H1 (cell line): Measurements from ENCODE around the gene CDK2. TPM values are rescaled to one million over a fixed set of nuclear protein-coding genes. Genes with fewer than 3 reads are reported as not detected.
A peak's percentile ranks its signal among the peaks of the same experiment; 100 is the strongest.

Experiments
- CTCF ChIA-PET: fragments of 300-600 bp; sonication (Branson Sonifier 250); formaldehyde crosslinking; loops from one replicate; lab custom pipeline; 2021; ENCODE audit not compliant: partially characterized antibody; lab: Charles Lee
- POLR2A ChIA-PET: fragments of 300-600 bp; sonication (Branson Sonifier 250); formaldehyde crosslinking; loops from one replicate; lab custom pipeline; 2021; ENCODE audit warnings: inconsistent platforms; ENCODE audit not compliant: partially characterized antibody; lab: Charles Lee
- DNase-seq, 2 experiments: peaks; one replicate each; pipeline versions ENCODE4 v3.0.0 to v3.0.0-alpha.2; 2010 to 2022; ENCODE audit warnings: low spot score in 2 of 2, low read depth in 1 of 2, mixed read lengths in 1 of 2
- FAIRE-seq: peaks from 2 replicates; lab custom pipeline; 2011; peaks lifted over from hg19 to GRCh38; lab: Jason Lieb, UNC
- H2AFZ ChIP-seq: 2 replicates; pipeline ENCODE4 v1.8.1; 2012; ENCODE audit warnings: low read length, inconsistent platforms
- H2AK5ac ChIP-seq: 2 replicates; pipeline ENCODE4 v1.6.1; 2013; ENCODE audit warnings: low read depth, low read length
- H2BK120ac ChIP-seq: replicated peaks from 2 replicates; pipeline ENCODE3; 2013; ENCODE audit warnings: low read depth, low read length, inconsistent platforms
- H2BK12ac ChIP-seq: 2 replicates; pipeline ENCODE4 v1.6.1; 2013; ENCODE audit warnings: low read depth, low read length
- H2BK15ac ChIP-seq: 2 replicates; pipeline ENCODE4 v1.6.1; 2013; ENCODE audit warnings: low read length
- H2BK20ac ChIP-seq: 2 replicates; pipeline ENCODE4 v1.6.1; 2013; ENCODE audit warnings: low read length
- H2BK5ac ChIP-seq: 2 replicates; pipeline ENCODE4 v1.6.1; 2013; ENCODE audit warnings: low read depth, low read length
- H3K14ac ChIP-seq: 2 replicates; pipeline ENCODE4 v1.6.1; 2013; ENCODE audit warnings: inconsistent platforms; ENCODE audit not compliant: insufficient read length
- H3K18ac ChIP-seq: 2 replicates; pipeline ENCODE4 v1.6.1; 2013; ENCODE audit warnings: low read length; ENCODE audit errors: extremely low read depth
- H3K23ac ChIP-seq: 2 replicates; pipeline ENCODE4 v1.6.1; 2013; ENCODE audit warnings: inconsistent platforms; ENCODE audit not compliant: insufficient read length
- H3K23me2 ChIP-seq: 2 replicates; pipeline ENCODE4 v1.6.1; 2013; ENCODE audit warnings: low read depth, low read length
- H3K27ac ChIP-seq: 2 replicates; pipeline ENCODE4 v1.6.1; 2011; ENCODE audit warnings: low read depth, low read length, inconsistent platforms
- H3K27me3 ChIP-seq, 4 experiments: replicated peaks in 1 of 4; 1 replicate in 1 of 4; 2 replicates in 3 of 4; pipeline versions ENCODE4 v1.6.1 to v1.8.1; 2011 to 2013; ENCODE audit warnings: low read length in 3 of 4, mild to moderate bottlenecking in 3 of 4, inconsistent platforms in 2 of 4, mixed read lengths in 2 of 4, moderate library complexity in 1 of 4; ENCODE audit not compliant: control insufficient read depth in 3 of 4, insufficient read depth in 3 of 4; ENCODE audit errors: extremely low read depth in 1 of 4
- H3K36me3 ChIP-seq, 4 experiments: 2 replicates each; pipeline versions ENCODE4 v1.6.1 to v1.8.1; 2011 to 2013; ENCODE audit warnings: mild to moderate bottlenecking in 4 of 4, low read length in 3 of 4, moderate library complexity in 2 of 4, control low read depth in 1 of 4, inconsistent platforms in 1 of 4; ENCODE audit not compliant: insufficient read depth in 4 of 4, control insufficient read depth in 2 of 4
- H3K4ac ChIP-seq: replicated peaks from 2 replicates; pipeline ENCODE3; 2013; ENCODE audit warnings: low read length, low read depth, mixed read lengths, inconsistent platforms; ENCODE audit not compliant: insufficient read length
- H3K4me1 ChIP-seq, 4 experiments: replicated peaks in 1 of 4; 1 replicate in 1 of 4; 2 replicates in 3 of 4; pipeline versions ENCODE4 v1.6.1 to v1.8.1; 2011 to 2013; ENCODE audit warnings: low read length in 3 of 4, inconsistent platforms in 2 of 4, mixed read lengths in 1 of 4; ENCODE audit not compliant: insufficient read depth in 4 of 4, control insufficient read depth in 3 of 4
- H3K4me2 ChIP-seq, 2 experiments: 2 replicates each; pipeline versions ENCODE4 v1.6.1 to v1.8.1; 2011 to 2013; ENCODE audit warnings: low read depth in 2 of 2, low read length in 2 of 2, control low read depth in 1 of 2, inconsistent platforms in 1 of 2, mild to moderate bottlenecking in 1 of 2; ENCODE audit not compliant: insufficient read depth in 1 of 2
- H3K4me3 ChIP-seq, 4 experiments: fragments of 200-600, 300-600 bp in 1 of 4; sonication (generic), shearing (Covaris generic), sonication (Bioruptor Twin) in 1 of 4; 2 replicates each; pipeline versions ENCODE4 v1.5.1 to v1.8.1; 2011 to 2016; ENCODE audit warnings: low read length in 4 of 4, low read depth in 3 of 4, control low read depth in 2 of 4, inconsistent platforms in 2 of 4, mild to moderate bottlenecking in 2 of 4, mixed read lengths in 1 of 4, moderate library complexity in 1 of 4; ENCODE audit not compliant: insufficient read depth in 2 of 4; ENCODE audit errors: extremely low read depth in 1 of 4
- H3K56ac ChIP-seq: replicated peaks from 2 replicates; pipeline ENCODE3; 2013; ENCODE audit warnings: low read depth, mild to moderate bottlenecking, mixed read lengths, low read length, inconsistent platforms; ENCODE audit not compliant: insufficient read length
- H3K79me1 ChIP-seq: 2 replicates; pipeline ENCODE4 v1.6.1; 2013; ENCODE audit warnings: low read depth, low read length, control low read depth
- H3K79me2 ChIP-seq, 2 experiments: 2 replicates each; pipeline versions ENCODE4 v1.6.1 to v1.8.1; 2012 to 2013; ENCODE audit warnings: low read length in 2 of 2, mild to moderate bottlenecking in 2 of 2, inconsistent platforms in 1 of 2; ENCODE audit not compliant: insufficient read depth in 2 of 2, control insufficient read depth in 1 of 2
- H3K9ac ChIP-seq, 4 experiments: replicated peaks in 1 of 4; 1 replicate in 1 of 4; 2 replicates in 3 of 4; pipeline versions ENCODE4 v1.6.1 to v1.8.1; 2011 to 2013; ENCODE audit warnings: low read depth in 3 of 4, low read length in 3 of 4, control low read depth in 2 of 4, mild to moderate bottlenecking in 2 of 4, moderate library complexity in 2 of 4, inconsistent platforms in 1 of 4; ENCODE audit errors: extremely low read depth in 1 of 4
- H3K9me3 ChIP-seq, 2 experiments: 2 replicates each; pipeline versions ENCODE4 v1.6.1 to v1.8.1; 2012 to 2013; ENCODE audit warnings: mild to moderate bottlenecking in 2 of 2, moderate library complexity in 2 of 2, control low read depth in 1 of 2, inconsistent platforms in 1 of 2, low read depth in 1 of 2, low read length in 1 of 2, mixed read lengths in 1 of 2; ENCODE audit not compliant: insufficient read depth in 2 of 2
- H4K20me1 ChIP-seq, 2 experiments: replicated peaks in 1 of 2; 2 replicates each; pipeline versions ENCODE3 to v1.8.1; 2011 to 2013; ENCODE audit warnings: inconsistent platforms in 2 of 2, low read length in 2 of 2, mild to moderate bottlenecking in 1 of 2; ENCODE audit not compliant: insufficient read depth in 2 of 2, control insufficient read depth in 1 of 2
- H4K5ac ChIP-seq: 2 replicates; pipeline ENCODE4 v1.6.1; 2013; ENCODE audit warnings: low read length, low read depth, mixed read lengths, inconsistent platforms; ENCODE audit not compliant: insufficient read length
- H4K8ac ChIP-seq: 2 replicates; pipeline ENCODE4 v1.8.0; 2013; ENCODE audit warnings: mild to moderate bottlenecking, moderate library complexity, low read length, inconsistent platforms; ENCODE audit not compliant: insufficient read depth; ENCODE audit errors: extremely low read depth
- H4K91ac ChIP-seq: replicated peaks from 2 replicates; pipeline ENCODE3; 2013; ENCODE audit warnings: low read length, mixed read lengths, inconsistent platforms; ENCODE audit not compliant: insufficient read length
- BRCA1 ChIP-seq: IDR thresholded peaks from 2 replicates; pipeline ENCODE4 v1.6.1; 2012; ENCODE audit warnings: low read depth, low read length, improper control_type of control experiment
- CREB1 ChIP-seq: IDR thresholded peaks from 2 replicates; pipeline ENCODE4 v1.6.1; 2012; ENCODE audit warnings: inconsistent platforms
- EGR1 ChIP-seq: IDR thresholded peaks from 2 replicates; pipeline ENCODE4 v1.6.1; 2011; ENCODE audit warnings: low read depth, low read length, borderline replicate concordance
- FOSL1 ChIP-seq: IDR thresholded peaks from 2 replicates; pipeline ENCODE4 v1.6.1; 2011; ENCODE audit warnings: mild to moderate bottlenecking, low read depth, low read length, moderate library complexity; ENCODE audit not compliant: insufficient read depth
- HDAC2 ChIP-seq, 2 experiments: fragments of 300-600 bp in 1 of 2; sonication (generic) in 1 of 2; IDR thresholded peaks; 2 replicates each; pipeline ENCODE4 v1.6.1; 2011 to 2012; ENCODE audit warnings: low read depth in 2 of 2, low read length in 2 of 2, mild to moderate bottlenecking in 2 of 2, moderate library complexity in 2 of 2, borderline replicate concordance in 1 of 2, inconsistent platforms in 1 of 2
- NRF1 ChIP-seq: IDR thresholded peaks from 2 replicates; pipeline ENCODE4 v1.6.1; 2011; ENCODE audit warnings: mild to moderate bottlenecking, low read depth, low read length, improper control_type of control experiment
- PHF8 ChIP-seq: fragments of 200-600 bp; sonication (generic); conservative IDR thresholded peaks from 2 replicates; pipeline ENCODE4 v1.7.1; 2012; ENCODE audit warnings: low read depth, mild to moderate bottlenecking, inconsistent platforms, low read length, moderate library complexity
- POU5F1 ChIP-seq: IDR thresholded peaks from 2 replicates; pipeline ENCODE4 v1.6.1; 2011; ENCODE audit warnings: low read depth, mild to moderate bottlenecking, low read length, moderate library complexity
- RBBP5 ChIP-seq: IDR thresholded peaks from 2 replicates; pipeline ENCODE4 v1.7.1; 2012; ENCODE audit warnings: low read depth, mild to moderate bottlenecking, inconsistent platforms, low read length, moderate library complexity, borderline replicate concordance
- SIN3A ChIP-seq, 2 experiments: IDR thresholded peaks in 1 of 2; conservative IDR thresholded peaks in 1 of 2; 2 replicates each; pipeline ENCODE4 v1.6.1; 2011 to 2012; ENCODE audit warnings: low read length in 2 of 2, improper control_type of control experiment in 1 of 2, low read depth in 1 of 2, mild to moderate bottlenecking in 1 of 2
- SP4 ChIP-seq: IDR thresholded peaks from 2 replicates; pipeline ENCODE4 v1.6.1; 2012; ENCODE audit warnings: low read length, inconsistent platforms
- TAF1 ChIP-seq: IDR thresholded peaks from 2 replicates; pipeline ENCODE4 v1.6.1; 2011; ENCODE audit warnings: mild to moderate bottlenecking, low read depth, low read length
- TBP ChIP-seq: IDR thresholded peaks from 2 replicates; pipeline ENCODE4 v1.6.1; 2011; ENCODE audit warnings: low read depth, low read length, improper control_type of control experiment
- WGBS, 2 experiments: shearing (Covaris generic) in 1 of 2; methylation state at CpG; one replicate each; pipeline versions ENCODE4 v1.1.6 to v1.1.7; 2013 to 2015; ENCODE audit warnings: low lambda C conversion rate in 2 of 2, mixed read lengths in 2 of 2, inconsistent platforms in 1 of 2, low coverage in 1 of 2, missing lambda C conversion rate in 1 of 2; ENCODE audit not compliant: insufficient replicate concordance in 2 of 2, insufficient coverage in 1 of 2, insufficient read length in 1 of 2; ENCODE audit errors: extremely low coverage in 1 of 2, missing lambda C conversion rate in 1 of 2; 5-methylcytosine and 5-hydroxymethylcytosine counted together
- polyA plus RNA-seq, 7 experiments: library from polyadenylated mRNA; depleted of rRNA in 3 of 7; stranded (reverse) in 5 of 7; unstranded in 2 of 7; fragments of >200 nt in 5 of 7; fragments of 200-250 nt in 2 of 7; gene quantifications; 1 replicate in 5 of 7; 2 replicates in 1 of 7; 4 replicates in 1 of 7; pipeline versions ENCODE4 v1.2.1 to v1.2.3, GENCODE V29; 2011 to 2013; ENCODE audit warnings: missing spikeins in 2 of 7, mixed read lengths in 2 of 7
- total RNA-seq: library from RNA; stranded (reverse); fragmentation: NEBNext Ultra II Directional; extraction: Animal tissue kit (Norgen Biotek cat#: 25700); gene quantifications from 2 replicates; pipeline ENCODE4 v1.2.1, GENCODE V29; 2021

The CDK2 gene
- total and polyA plus RNA-seq, 2 of the 8 experiments (the other 6 are each of a cell fraction or from before 2014, with no cell fraction given), result 39.4 to 42.5 TPM

DNA sequence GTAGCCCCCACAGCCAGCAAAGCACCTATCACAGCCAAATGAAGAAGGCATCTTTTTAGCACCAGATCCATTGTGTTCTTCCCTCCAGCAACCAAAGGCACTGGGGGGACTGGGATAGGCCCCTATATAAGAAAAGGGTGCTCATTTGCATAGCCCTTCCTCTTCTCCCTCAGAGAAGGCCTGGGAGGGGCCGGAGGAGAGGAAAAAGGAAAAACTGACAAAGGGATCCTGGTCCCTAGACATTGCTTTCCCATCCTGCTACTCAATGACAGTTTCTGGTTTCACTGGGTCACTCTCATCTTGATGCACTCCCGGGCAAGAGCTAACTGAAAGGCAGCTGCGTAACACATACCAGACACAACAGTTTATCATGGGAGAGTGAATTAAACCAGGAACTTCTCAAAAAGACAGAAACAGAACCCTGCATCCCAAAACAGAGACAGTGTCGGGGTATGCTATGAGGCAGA lies 656 bp upstream of the CDK2 start, which contains the start of gene PMEL:
Gene PMEL, minus strand, starts transcription at position 102 of the 467 bp plus-strand sequence. Its CDS starts 31 bp downstream, at position 71.
- H4K91ac ChIP-seq, result no peak within 1 kb of the TSS
- H3K27ac ChIP-seq, result peak within 1 kb of the TSS; percentile 51; the same call in 1 of the 2 replicates
- no peak within 1 kb of the TSS for H3K56ac ChIP-seq
- no peaks in the 10 kb centered on the region for H3K27me3 ChIP-seq
- peak within 1 kb of the TSS; percentile 78 to 93 (median 88) for H3K4me3 ChIP-seq
- peaks cover 2% of the 10 kb centered on the region; the same call in 1 of the 2 replicates for H3K79me1 ChIP-seq
- ChIA-PET CTCF (interaction anchor here (1.2 kb wide), 1 partner anchor 85 kb away, joined by 4 read pairs; no protein-coding TSS in a partner anchor), POLR2A (interaction anchor here (0.9 to 1.9 kb wide), 7 partner anchors 9 to 222 kb away, joined by 3 to 6 read pairs (median 3); no protein-coding TSS in a partner anchor)
- peak within 1 kb of the TSS; percentile 75 for H2BK12ac ChIP-seq
- H4K8ac ChIP-seq, result peak within 1 kb of the TSS; percentile 69; the same call in 1 of the 2 replicates
- H3K9ac ChIP-seq, result peak within 1 kb of the TSS; percentile 56 to 83 (median 71)
- H2AK5ac ChIP-seq, result no peak within 1 kb of the TSS
- no peaks in the 10 kb centered on the region for H4K20me1 ChIP-seq
- peak within 1 kb of the TSS; percentile 62 for H3K18ac ChIP-seq
- H4K5ac ChIP-seq, result no peak within 1 kb of the TSS
- no peak within 1 kb of the TSS for H3K23ac ChIP-seq
- H3K14ac ChIP-seq, result no peak within 1 kb of the TSS
- H3K9me3 ChIP-seq, result no peaks in the 10 kb centered on the region
- H3K4ac ChIP-seq, result no peak within 1 kb of the TSS
- H2BK120ac ChIP-seq, result no peak within 1 kb of the TSS
- H3K4me2 ChIP-seq, result peak within 1 kb of the TSS; percentile 78 to 90
- H3K36me3 ChIP-seq, result peaks cover 2 to 26% (median 9%) of the 10 kb centered on the region in 4 experiments; a peak in 5 of 8 replicates
- no peak for FAIRE-seq
- peaks cover 12% of the 10 kb centered on the region; the same call in 1 of the 2 replicates for H3K23me2 ChIP-seq
- H2AFZ ChIP-seq, result peak within 1 kb of the TSS; percentile 33; the same call in 1 of the 2 replicates
- no peak within 1 kb of the TSS for H2BK20ac ChIP-seq
- H3K79me2 ChIP-seq, result peaks cover 3 to 18% of the 10 kb centered on the region in 2 experiments; a peak in 3 of 4 replicates
- 12% methylated on average over 4 of the region's 4 CpGs; no CpG with 5 or more reads in 1 of the 2 experiments for WGBS, 2 experiments
- peak within 1 kb of the TSS; percentile 75; the same call in 1 of the 2 replicates for H2BK5ac ChIP-seq
- DNase-seq, result peak in 1 of 2 experiments; percentile 64
- H2BK15ac ChIP-seq, result no peak within 1 kb of the TSS
- H3K4me1 ChIP-seq, result peaks cover 2 to 13% (median 5%) of the 10 kb centered on the region in 4 experiments
- TF ChIP-seq PHF8 (no peak; the same call in 1 of the 2 replicates), SIN3A (conservative IDR thresholded peaks at IDR 0.05 in 1 of 2, IDR thresholded peaks at IDR 0.05 in 1 of 2; ENCODE audit: low read depth in 1 of 2, low read length in 2 of 2) (peak; percentile 10 to 21; a peak in 1 of 4 replicates), POU5F1 (no peak), TBP (peak; percentile 82), CREB1 (no peak), NRF1 (no peak), EGR1 (no peak), FOSL1 (no peak), SP4 (no peak), RBBP5 (no peak), BRCA1 (no peak), TAF1 (peak; percentile 51; the same call in 1 of the 2 replicates), HDAC2 (IDR thresholded peaks at IDR 0.05; ENCODE audit: borderline replicate concordance in 1 of 2, low read depth in 2 of 2, low read length in 2 of 2) (no peak)
